GM06990 (cell line): ENCODE data around the gene GJB1.
"Not testable (repeated sequence)": the region's sequence is repeated elsewhere in the genome, so short reads cannot be mapped to it uniquely, and the experiment has no call there.

ENCODE experiments used
- DNase-seq: peaks from one replicate; pipeline ENCODE4 v3.0.0-alpha.2; 2011; ENCODE audit not compliant: insufficient read length; ENCODE audit errors: extremely low read depth
- H3K27me3 ChIP-seq: replicated peaks from 2 replicates; pipeline ENCODE4 v1.6.0; 2011; ENCODE audit warnings: low read length; ENCODE audit not compliant: control insufficient read depth, insufficient read depth
- H3K36me3 ChIP-seq: 2 replicates; pipeline ENCODE4 v1.5.1; 2011; ENCODE audit warnings: low read length; ENCODE audit not compliant: control insufficient read depth, insufficient read depth
- H3K4me3 ChIP-seq: replicated peaks from 2 replicates; pipeline ENCODE4 v1.5.1; 2011; ENCODE audit warnings: low read depth, mild to moderate bottlenecking, control low read depth, low read length
- TF ChIP-seq, protein P1 (sequence below): IDR thresholded peaks from 2 replicates; pipeline ENCODE4 v1.5.1; 2011; ENCODE audit warnings: low read length, control low read depth, mild to moderate bottlenecking, inconsistent platforms; ENCODE audit not compliant: insufficient read depth, poor library complexity, severe bottlenecking

Gene GJB1

DNA sequence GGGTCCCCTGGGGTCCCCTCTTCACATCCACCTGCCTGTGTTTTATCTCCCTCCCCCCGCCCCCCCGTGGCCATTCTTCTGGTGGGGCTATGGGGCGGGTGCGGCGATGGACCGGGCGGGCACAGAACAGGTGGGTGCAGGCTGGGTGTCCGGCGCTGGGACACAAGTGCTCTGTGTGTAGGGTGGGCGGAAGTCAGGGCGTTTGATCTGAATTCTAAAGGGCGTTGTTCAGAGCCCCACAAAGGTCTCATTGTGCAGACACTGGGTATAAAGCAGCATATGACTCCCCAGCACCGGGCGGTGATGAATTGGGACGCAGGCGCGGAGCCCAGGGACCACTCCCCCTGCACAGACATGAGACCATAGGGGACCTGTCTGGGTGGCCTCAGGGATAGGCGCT lies at the start of gene GJB1:
TSS of gene GJB1 (plus strand) at position 296 of the 400 bp plus-strand sequence. CDS start 484 bp downstream, outside the sequence.
- Histone ChIP-seq H3K36me3 (no peaks in the 10 kb centered on the region), H3K4me3 (no peak within 1 kb of the TSS), H3K27me3 (no peaks in the 10 kb centered on the region; the same call in 1 of the 2 replicates)
- TF ChIP-seq, protein P1, sequence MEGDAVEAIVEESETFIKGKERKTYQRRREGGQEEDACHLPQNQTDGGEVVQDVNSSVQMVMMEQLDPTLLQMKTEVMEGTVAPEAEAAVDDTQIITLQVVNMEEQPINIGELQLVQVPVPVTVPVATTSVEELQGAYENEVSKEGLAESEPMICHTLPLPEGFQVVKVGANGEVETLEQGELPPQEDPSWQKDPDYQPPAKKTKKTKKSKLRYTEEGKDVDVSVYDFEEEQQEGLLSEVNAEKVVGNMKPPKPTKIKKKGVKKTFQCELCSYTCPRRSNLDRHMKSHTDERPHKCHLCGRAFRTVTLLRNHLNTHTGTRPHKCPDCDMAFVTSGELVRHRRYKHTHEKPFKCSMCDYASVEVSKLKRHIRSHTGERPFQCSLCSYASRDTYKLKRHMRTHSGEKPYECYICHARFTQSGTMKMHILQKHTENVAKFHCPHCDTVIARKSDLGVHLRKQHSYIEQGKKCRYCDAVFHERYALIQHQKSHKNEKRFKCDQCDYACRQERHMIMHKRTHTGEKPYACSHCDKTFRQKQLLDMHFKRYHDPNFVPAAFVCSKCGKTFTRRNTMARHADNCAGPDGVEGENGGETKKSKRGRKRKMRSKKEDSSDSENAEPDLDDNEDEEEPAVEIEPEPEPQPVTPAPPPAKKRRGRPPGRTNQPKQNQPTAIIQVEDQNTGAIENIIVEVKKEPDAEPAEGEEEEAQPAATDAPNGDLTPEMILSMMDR: no peak
- DNase-seq: no peak

DNA sequence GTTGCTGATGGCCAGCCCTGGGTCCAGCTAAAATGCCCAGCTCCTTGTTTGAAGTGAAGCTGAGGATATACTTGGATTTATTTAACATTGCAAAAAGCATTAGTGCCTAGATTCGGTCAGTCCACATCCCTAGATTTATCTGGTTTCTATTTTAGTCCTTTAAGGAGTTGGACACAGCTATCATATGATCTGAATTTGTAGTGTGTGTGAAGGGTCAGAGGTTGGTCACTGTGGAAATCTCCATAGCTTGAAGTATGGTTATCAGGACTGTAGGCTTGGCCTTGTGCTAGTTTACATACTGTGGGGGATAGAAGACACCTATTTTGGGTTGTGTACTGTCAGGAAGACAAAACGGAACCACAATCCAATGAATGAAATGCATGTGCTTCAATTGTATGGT lies 49.6 kb upstream of the GJB1 start:
- no peaks in the 10 kb centered on the region for H3K27me3 ChIP-seq
- H3K4me3 ChIP-seq: no peak overlapping the region
- DNase-seq: no peak
- H3K36me3 ChIP-seq: peaks cover 2% of the 10 kb centered on the region
- TF ChIP-seq, protein P1: no peak

DNA sequence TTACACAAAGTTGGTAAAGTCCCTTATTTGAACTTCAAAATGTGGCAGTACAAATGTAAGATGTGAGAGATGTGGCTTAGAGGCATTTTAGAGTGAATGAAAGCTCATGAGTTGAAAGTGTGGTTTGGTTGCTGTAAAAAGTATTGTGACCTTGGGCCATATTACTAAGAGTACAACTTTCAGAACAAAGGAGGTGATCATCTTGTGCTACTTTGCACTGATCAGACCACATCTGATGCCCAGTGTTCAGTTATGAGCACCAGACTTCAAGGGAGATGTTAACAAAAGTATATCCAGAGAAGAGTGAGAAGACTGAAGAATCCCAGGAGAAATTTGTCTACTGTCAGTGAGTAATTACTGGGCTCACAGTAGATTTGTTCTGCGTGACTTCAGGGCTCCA lies 48.2 kb upstream of the GJB1 start:
- Histone ChIP-seq H3K4me3 (no peak overlapping the region), H3K36me3 (peaks cover 2% of the 10 kb centered on the region), H3K27me3 (no peaks in the 10 kb centered on the region)
- no peak for DNase-seq
- TF ChIP-seq, protein P1: no peak

DNA sequence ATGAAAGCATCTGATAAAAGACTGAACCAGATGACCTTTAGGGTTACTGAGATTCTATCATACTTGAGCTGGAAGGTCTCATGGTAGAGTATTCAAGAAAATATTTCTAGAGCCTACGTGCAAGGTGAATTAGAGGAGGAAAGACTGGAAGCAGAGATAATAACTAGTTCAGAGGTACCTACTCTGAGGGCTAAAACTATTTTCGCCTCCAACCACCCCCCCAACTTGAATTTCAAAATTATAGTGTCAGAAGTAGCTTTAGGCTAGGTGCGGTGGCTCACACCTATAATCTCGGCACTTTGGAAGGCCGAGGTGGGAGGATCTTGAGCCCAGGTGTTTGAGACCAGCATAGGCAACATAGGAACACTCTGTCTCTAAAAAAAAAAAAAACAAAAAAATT lies 47.5 kb upstream of the GJB1 start:
- H3K27me3 ChIP-seq: no peaks in the 10 kb centered on the region
- TF ChIP-seq, protein P1: no peak
- no peak overlapping the region for H3K4me3 ChIP-seq
- H3K36me3 ChIP-seq: peaks cover 2% of the 10 kb centered on the region
- DNase-seq: no peak

DNA sequence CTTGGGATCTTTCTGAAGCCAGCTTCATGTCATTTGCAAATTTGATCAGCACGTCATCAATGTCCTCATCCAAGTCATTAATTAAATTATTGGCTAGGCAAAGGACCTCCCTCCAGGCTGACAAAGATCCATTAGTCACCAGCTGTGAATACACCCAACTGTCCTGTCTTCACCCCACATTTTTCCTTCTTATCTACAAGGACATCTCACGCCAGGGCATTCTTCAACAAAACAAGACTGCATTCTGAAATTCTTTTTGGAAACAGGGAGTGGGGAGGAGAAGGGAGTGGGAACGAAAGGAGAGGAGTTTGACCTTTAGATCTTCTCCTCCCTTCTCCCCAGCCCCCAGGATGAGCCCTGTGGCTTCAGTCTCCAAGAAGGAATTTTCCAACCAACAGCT lies 45.7 kb upstream of the GJB1 start:
- no peak for DNase-seq
- TF ChIP-seq, protein P1: no peak
- no peak overlapping the region for H3K4me3 ChIP-seq
- H3K36me3 ChIP-seq: peaks cover 2% of the 10 kb centered on the region
- H3K27me3 ChIP-seq: no peaks in the 10 kb centered on the region

DNA sequence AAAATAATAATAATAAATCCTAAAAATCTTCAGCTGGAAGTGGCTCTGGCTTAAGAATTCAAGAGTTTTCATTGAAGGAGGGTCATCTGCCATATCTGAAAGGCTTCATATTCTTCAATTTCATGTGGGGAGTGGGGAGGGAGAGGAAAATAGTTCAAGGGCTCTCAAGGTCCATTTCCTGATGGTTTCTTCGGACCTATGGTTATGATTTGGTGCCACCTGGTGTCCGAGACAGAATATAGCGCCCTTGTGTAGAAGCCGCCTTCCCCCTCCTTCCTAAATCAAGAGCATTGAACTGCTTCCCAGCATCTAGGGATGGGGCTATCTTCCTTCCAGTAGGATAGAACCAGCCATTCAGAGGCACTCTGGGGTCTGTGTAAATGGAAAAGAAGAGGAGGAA lies 44.1 kb upstream of the GJB1 start:
- no peak overlapping the region for H3K4me3 ChIP-seq
- H3K27me3 ChIP-seq: no peaks in the 10 kb centered on the region
- no peak for DNase-seq
- TF ChIP-seq, protein P1: peak; percentile 74
- H3K36me3 ChIP-seq: peaks cover 2% of the 10 kb centered on the region

DNA sequence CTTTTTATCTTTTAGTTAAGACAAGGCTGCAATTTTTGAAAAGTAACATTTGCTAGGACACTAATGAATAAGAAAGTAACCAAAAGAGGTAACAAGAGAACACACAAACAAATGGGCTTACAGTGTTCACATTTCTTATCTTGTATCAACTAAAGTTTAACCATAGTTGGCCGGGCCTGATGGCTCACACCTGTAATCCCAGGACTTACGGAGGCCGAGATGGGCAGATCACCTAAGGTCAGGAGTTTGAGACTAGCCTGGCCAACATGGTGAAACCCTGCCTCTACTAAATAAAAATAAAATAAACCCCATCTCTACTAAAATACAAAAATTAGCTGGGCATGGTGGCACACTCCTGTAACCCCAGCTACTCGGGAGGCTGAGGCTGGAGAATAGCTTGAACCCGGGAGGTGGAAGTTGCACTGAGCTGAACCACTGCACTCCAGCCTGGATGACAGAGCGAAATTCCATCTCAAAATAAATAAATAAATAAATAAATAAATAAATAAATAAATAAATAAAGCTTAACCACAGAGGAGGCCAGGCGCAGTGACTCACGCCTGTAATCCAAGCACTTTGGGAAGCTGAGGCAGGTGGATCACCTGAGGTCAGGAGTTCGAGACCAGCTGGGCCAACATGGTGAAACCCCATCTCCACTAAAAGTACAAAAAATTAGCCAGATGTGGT lies 42.3 kb upstream of the GJB1 start:
- H3K36me3 ChIP-seq, H3K27me3 ChIP-seq, DNase-seq, H3K4me3 ChIP-seq: not testable (repeated sequence)
